Right renal pelvis (tissue), 4 donors: ENCODE results near the gene MSX1. TPM values are rescaled to one million over a fixed set of nuclear protein-coding genes. Genes with fewer than 3 reads are reported as not detected.

Experiments used
- DNase-seq, 4 donors: peaks; one replicate each; pipeline ENCODE4 v3.0.0-alpha.2; 2013; ENCODE audit warnings: low read depth in 4 of 4, low spot score in 3 of 4, missing footprints in 1 of 4
- polyA plus RNA-seq, 4 donors: library from polyadenylated mRNA; unstranded; fragments of 120-200 nt; gene quantifications; one replicate each; pipeline ENCODE4 v1.2.1, GENCODE V29; 2013; ENCODE audit not compliant: insufficient read length in 4 of 4

MSX1 gene
- polyA plus RNA-seq, 4 donors, result 0.79 to 1.1 (median 0.98) TPM

DNA sequence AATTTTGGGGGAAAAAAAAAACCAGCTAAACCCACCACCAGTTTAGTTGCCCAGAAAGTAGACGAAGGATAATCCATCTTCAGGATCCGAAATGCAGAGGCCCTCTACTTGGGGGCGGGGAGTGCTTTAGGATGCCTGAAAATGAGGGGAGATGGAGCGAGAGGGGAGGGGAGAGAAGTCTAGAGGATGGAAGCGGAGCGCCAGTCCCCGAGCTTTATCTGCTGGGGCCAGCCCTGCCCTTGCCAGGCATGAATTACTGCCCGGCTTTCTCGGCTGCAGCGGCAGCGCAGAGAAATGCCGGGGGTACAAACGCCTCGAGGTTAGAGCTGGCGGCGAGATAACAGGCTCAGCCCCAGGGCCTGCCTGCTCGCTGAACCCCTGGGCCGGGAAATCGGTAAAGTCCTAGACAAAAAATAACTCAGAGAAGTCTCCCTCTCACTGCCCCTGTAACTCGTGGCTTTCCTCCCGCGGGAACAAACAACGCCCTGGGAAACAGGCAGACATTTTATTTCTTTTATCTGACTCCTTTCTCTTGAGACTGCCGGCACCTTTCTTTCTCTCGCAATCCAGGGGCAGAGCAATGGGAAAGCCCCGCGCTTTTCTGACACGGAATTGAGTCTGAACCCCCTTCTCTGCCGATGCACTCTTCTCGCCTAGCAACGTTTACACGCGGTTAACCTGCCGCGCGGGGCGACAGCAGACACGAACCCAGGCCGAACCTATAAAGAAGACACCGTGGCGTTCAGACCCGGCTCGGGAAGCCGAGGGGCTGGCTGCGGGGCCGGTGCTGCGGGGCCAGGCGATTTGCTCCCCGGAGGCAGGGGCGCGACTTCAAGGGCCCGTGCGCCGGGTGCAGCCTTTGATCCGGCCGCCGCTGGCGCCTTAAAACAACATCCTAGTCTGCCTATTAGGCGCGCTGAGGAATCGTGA lies 3.1 kb upstream of the MSX1 start:
- no peak for DNase-seq

DNA sequence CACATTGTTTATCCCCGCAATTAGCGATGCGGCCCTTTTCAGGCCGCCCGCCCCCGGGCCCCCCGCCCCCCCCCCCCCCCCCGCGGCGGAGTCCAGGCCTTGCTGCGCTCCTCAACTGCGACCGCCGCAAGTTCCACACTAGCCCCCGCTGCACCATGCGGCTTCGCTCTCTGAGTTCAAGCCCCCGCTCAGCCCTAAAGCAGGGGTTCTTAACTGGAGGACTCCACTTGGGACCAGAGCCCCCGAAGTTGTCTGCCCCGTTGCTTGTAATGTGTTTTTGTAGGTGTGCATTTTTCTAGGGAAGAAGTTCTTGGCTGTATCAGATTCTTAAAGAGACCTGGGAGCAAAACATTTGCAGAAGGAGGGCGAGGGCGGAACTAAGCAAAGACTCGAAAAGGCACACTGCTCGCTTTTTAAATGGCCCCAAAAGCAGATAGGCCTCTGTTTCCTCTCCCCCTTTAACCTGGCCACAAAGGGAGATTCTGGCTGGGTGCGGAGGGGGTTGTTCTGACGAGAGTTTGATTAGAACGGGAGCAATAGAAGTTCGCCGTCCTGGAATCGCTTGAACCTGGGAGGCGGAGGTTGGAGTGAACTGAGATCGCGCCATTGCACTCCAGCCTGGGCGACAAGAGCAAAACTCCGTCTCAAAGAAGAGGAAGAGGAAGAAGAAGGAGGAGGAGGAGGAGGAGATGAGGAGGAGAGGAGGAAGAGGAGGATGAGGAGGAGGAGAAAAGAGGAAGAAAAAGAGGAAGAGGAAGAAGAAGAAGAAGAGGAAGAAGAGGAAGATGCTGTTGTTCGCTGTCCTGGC lies 2.3 kb upstream of the MSX1 start:
- DNase-seq, result no peak

DNA sequence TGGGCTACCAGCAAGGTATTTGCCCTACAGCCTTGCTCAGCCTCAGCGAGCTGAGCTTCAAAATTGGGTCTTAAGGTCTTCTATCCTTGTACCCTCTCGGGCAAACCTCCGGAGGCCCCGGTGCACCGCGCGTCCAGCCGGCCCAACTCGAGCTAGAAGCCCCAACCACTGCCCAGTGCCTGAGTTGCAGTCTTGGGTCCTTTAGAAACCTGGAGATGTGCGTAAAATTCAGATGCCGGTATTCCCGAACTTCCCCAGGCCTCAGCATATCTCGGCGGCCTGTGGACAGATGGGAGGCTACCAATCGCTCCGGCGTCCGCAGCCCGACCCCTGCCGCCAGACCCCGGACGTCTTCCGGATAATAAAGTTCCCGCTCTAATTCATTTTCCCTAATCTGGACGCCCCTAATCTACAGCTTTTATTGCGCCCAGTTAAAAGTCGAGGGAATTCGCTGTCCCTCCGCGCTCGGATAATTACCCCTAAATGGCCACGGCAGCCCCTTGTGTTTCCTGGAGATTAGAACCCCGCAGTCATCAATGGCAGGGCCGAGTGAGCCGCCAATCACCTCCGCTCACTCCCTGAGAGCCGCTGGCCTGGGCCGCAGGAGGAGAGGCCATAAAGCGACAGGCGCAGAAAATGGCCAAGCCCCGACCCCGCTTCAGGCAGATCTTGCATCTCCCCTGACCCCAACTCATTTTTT lies 1.5 kb upstream of the MSX1 start:
- DNase-seq, result no peak

DNA sequence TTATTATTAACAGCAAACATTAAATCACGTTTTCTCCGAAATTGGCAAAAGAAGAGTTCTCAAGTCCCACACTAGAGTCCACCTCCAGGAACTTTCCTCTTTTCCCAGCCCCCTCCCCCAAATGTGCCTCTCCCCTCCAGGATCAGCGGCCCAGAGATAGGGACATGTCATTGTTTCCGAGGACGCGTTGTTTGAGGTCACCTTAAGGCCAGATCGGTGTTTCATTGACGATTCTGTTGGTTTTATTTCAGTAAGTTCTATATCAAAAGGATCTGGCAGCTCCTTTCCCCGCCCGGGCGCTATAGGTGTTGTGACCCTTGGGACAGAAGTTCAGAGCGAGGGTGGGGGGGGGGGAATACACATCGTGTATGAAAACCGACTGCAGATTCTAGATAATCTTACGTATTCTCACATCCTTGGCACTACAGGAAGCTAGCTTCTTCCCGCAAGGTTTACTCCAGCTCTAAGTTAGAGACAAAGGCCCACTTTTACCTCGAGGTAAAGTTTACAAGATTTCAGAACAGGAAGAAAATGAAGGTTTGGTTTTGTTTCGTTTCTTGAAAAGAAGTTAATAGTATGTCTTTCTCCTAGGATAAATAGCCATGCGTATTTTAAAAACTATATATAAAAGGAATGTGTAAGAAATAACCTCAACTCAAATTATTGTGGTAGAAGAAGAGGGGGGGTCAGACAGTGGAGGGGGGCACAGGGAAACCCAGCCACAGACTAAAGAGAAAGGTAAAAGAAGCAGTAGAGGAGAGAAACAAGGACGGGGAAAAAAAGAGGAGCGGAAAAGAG lies 739 bp upstream of the MSX1 start:
- no peak for DNase-seq

DNA sequence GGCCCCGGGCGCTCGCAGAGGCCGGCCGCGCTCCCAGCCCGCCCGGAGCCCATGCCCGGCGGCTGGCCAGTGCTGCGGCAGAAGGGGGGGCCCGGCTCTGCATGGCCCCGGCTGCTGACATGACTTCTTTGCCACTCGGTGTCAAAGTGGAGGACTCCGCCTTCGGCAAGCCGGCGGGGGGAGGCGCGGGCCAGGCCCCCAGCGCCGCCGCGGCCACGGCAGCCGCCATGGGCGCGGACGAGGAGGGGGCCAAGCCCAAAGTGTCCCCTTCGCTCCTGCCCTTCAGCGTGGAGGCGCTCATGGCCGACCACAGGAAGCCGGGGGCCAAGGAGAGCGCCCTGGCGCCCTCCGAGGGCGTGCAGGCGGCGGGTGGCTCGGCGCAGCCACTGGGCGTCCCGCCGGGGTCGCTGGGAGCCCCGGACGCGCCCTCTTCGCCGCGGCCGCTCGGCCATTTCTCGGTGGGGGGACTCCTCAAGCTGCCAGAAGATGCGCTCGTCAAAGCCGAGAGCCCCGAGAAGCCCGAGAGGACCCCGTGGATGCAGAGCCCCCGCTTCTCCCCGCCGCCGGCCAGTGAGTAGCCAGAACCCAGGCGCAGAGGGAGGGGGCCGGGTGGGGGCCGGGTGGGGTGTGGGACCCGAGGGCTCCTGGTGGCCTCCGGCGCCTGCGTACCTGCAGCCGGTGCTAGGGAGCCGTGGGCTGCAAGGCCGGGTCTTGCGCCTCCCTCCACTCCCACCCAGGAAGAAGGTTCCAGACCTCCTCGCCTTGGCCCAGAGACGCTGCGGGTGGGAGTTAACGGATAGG lies 534 bp downstream of the MSX1 start:
- DNase-seq, result no peak

DNA sequence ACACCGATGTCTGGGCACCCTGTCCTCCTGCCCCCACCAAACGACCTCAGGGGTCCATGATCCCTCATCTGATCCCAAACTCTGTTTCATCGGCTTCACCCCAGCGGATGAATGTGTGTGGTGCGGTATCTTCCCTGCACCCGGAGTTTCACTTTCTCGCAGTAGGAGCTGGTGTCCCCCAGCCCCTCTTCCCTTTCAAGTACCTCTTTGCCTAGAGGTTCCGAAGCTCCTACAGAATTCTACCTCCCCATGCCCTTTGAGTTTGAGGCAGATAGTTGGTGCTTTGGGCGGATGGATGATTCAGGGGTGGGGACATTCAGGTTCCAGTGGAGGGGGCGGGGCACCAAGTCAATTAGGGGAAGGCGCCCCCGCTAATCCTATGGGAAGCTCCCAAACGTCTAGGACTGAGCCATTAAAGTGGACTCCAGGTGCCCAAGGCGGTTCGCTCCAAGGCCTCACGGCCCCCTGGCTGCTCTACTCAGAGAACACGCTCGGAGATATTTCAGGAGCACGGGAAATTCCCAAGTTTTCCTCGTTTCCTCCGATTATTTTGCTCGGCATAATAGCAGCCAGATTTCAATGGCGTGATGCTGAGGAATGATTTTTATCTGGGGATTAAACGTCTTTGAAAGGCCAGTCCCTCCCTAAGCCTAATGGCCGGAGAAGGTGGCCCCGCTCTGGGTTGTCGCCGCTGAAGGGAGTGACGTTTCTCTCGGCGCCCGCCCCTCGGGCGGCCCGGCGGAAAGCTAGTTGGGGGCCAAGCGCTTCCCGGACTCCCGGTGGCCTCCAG lies 1.3 kb downstream of the MSX1 start:
- DNase-seq, result no peak

DNA sequence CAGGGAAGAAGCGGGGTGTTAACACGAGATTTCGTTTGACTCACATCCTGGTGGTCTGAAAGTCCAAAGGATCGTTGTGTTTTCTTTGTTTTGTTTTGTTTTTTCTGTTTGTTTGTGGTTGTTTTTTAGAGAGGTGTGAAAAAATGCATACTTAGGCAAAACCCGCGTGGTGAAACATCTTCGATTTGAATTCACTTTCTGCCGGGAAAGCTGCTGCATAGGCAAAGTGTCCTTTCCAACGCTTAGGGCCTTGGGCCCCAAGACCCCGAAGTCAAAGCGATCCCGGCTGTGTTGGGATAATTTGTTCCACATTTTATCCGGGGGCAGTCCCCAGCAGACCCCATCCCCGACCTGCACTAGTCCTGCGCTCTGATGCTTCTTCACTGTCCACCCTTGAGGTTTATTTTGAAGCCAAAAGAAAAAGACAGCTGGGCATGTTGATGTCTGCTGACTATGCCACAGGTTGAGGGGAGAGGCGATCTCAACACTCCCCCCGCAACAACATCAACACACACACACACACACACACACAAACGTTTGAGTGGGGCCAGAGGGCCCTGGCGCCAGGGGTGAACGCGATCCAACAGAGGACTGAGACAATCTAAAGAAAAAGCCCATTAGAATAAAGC lies 2.0 kb downstream of the MSX1 start:
- DNase-seq, result no peak

DNA sequence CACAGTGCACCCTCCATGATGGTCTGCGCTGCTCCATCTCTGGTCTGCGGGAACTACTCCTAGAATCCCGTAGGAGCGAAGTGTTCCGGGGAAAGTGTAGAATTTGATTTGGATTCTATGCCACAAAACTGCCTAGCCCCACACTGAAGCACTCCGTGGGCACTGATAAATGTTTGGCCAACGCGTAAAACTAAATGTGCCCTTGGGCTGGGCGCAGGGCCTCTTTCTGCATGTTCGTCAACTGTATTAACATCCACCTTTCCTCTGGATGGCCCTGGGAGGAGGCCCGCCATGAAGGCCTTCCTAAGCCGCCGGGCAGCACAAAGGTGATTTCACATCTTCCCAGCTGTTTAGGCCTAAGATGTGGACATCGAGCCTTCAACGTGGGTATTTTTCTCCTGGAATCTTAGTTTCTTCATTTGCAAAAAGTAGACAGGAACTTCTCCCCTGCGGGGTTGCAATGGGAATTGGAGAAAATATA lies 2.6 kb downstream of the MSX1 start:
- no peak for DNase-seq

DNA sequence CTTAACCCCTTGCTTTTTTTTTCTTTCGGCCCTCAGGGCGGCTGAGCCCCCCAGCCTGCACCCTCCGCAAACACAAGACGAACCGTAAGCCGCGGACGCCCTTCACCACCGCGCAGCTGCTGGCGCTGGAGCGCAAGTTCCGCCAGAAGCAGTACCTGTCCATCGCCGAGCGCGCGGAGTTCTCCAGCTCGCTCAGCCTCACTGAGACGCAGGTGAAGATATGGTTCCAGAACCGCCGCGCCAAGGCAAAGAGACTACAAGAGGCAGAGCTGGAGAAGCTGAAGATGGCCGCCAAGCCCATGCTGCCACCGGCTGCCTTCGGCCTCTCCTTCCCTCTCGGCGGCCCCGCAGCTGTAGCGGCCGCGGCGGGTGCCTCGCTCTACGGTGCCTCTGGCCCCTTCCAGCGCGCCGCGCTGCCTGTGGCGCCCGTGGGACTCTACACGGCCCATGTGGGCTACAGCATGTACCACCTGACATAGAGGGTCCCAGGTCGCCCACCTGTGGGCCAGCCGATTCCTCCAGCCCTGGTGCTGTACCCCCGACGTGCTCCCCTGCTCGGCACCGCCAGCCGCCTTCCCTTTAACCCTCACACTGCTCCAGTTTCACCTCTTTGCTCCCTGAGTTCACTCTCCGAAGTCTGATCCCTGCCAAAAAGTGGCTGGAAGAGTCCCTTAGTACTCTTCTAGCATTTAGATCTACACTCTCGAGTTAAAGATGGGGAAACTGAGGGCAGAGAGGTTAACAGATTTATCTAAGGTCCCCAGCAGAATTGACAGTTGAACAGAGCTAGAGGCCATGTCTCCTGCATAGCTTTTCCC lies 3.4 kb downstream of the MSX1 start:
- no peak for DNase-seq

DNA sequence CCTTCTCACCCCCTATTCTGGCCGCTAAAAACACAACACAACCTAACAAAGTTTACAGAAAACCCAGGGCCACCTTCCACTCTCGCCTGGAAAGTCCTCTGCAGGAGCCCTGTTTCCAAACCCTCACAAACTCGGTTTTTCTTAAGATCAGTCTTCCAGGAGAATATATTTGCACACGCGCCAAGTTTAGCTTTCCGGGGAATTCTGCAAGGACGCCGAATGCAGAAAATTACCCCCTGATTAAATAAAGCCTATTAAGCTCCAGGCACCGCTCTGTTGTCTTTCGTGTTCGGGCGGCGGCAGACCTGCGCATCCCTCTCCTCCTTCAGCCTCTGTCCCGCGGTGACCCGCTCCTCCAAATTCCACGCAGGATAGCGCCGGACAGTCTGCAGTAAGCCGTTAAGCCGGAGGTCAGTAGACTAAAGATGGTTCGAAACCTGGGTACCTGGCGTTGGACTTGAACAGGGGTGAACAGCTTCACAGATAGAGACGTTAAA lies 5.0 kb downstream of the MSX1 start:
- no peak for DNase-seq

DNA sequence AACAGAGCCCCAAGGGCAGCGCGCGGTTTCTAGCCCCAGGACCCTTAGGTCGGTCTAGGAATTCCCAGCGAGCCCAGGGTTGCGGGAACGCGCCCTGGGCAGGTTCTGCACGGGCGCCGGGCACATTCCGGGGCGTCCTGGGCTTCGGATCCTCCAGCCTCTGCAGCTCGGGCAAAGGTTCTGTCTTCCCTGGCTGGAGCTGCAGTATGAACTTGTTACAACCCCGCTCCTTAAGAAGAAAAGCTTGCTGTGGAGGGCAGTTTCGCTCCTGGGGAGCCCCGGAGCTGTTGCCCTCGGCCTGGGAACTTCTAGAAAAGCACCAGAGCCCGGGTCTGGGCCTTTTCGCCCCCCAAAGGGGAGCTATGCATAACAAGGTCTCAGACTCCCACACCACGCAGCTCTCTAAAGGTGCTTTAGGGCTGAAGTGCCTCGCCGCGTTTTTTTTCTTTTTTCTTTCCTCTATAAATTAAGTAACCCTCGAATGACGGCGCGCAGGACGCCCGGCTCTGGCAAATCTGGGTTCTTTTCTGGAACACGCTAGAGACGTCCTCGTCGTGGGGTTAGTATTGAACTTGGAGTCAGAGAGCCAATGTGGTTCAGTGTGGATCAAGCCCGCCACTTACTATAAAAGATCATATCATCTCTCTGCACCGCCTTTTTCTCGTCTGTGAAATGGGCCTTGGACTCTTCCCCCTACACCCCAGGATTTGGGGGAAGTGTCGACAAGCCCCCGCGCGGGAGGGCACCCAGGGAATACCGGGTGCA lies 5.7 kb downstream of the MSX1 start:
- no peak for DNase-seq

DNA sequence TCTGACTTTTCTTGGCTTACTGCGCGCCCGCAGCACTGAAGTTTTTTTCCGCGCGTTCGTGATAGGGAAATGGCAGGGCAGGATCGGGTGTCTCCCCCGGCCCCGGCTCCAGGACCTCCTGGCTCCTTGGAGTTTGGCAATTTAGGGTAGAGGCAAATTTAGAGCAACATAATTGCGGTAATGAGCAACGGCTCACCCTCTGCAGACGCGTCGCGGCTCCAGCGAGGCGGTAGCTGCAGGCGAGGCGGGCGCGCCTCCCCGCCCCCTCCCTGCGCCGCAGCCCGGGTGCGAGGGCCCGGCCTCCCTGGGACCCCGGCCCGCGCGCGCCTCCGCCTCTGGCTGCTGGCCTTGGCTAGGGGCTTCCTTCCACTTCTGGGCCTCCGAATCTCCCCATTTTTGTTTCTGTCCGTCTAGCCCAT lies 6.2 kb downstream of the MSX1 start:
- no peak for DNase-seq

DNA sequence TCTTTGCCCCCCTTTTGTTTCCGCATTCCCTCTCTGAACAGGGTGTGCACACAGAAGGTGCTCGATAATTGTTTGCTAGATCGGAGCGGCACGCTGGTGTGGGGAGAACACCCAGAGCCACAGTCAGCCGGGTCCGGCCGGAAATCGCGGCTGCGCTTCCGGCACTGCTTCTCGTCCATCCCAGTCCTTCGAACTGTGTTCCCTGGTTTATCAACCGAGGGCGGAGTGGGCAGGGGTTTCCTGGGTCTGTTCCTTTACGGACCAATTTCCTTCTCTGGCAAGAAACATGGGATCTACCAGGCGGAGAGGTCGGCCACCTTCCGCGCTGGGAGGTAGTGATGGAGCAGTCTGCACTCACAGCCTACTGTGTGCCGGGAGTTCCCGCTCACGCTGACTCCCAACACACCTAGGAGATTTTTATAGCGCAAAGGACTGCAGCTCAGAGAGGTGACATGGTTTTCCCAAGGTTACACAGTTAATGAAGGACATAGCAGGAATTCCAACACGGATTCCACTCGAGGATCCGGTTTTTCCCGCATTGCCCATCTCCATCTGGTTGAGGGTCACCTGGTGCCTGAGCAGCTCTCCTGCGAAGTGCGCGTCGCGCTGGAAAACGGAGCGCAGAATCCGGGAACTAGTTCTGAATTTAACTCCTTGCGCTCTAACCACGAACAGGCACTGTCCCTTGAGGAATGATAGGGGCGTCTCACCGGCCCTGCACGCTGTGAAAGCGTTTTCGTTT lies 6.8 kb downstream of the MSX1 start:
- no peak for DNase-seq

DNA sequence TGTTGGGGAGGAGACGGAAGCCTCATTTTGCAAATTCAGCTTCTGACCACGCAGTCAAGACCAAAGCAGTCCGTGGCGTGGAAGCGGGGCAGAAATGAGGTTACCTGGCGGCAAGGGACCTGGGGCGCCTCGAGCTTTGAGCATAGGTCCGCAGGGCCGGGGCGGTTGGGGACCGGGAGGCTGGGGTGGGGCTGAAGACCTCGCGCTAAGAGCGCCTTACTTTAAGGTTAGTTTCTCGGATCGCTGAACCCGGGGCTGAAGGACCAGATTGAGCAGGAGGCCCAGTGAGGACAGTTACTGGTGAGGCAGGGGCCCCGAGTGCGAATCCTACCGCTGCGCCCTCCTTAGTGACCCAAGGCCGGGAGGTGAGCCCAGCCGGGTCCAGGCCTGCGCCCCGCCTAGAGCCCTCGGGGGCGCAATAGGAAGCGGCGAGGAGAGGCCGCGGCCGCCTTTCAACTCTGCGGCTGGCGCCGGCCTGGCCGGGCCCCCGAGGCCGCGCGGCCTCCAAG lies 7.5 kb downstream of the MSX1 start:
- no peak for DNase-seq

DNA sequence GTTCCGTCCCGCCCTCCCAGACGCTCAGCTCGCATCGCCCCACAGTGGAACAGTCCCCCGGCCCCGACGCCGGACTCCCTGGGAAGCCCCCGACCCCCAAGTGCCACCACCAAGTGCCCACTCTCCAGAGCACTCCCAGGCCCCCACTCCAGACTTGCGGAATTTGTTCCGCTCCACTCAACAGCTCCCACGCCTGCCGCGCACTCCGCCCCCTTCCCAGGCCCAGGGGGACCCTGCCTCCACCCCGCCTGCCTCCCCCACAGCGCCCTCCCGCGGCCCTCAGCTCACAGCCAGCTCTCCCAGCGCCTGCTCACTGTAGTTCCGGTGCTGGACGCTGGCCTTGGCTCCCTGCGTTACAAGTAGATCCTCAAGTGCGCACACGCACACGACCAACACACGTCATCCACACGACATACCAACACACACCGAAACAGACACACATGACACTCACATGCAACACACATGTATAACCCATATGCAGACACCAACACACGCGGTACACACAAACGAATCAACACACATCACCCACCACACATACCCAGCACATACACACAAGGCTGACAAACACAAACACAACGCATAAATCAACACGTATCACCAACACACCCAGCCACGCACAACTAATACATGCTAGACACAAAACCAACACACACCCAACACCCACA lies 8.0 kb downstream of the MSX1 start:
- DNase-seq, result no peak
